HG02798 (cell line): ENCODE data around the gene MTUS2.

Experiments
- ATAC-seq: cut with Tn5 transposase; IDR thresholded peaks from one replicate; pipeline ENCODE4 v1.9.1; 2021; ENCODE audit warnings: mild to moderate bottlenecking; ENCODE audit not compliant: unreplicated experiment, poor library complexity

The MTUS2 gene

GRCh38 chr13:29137995-29138394 lies 317.9 kb downstream of the MTUS2 start:
- no peak for ATAC-seq

GRCh38 chr13:29140277-29140676 lies 320.1 kb downstream of the MTUS2 start:
- ATAC-seq: no peak

- no peak for ATAC-seq
These were observed 323.7 kb downstream of the MTUS2 start for GRCh38 chr13:29143847-29144246.

GRCh38 chr13:29154390-29154789 lies 334.3 kb downstream of the MTUS2 start:
- no peak for ATAC-seq

GRCh38 chr13:29156136-29156535 lies 336.0 kb downstream of the MTUS2 start:
- ATAC-seq: no peak

- ATAC-seq: no peak
These were observed 339.7 kb downstream of the MTUS2 start for GRCh38 chr13:29159871-29160270.

GRCh38 chr13:29160862-29161261 lies 340.7 kb downstream of the MTUS2 start:
- ATAC-seq: no peak

- no peak for ATAC-seq
These were observed 341.5 kb downstream of the MTUS2 start for GRCh38 chr13:29161676-29162075.

- ATAC-seq: no peak
These were observed 342.6 kb downstream of the MTUS2 start for GRCh38 chr13:29162638-29163235.

GRCh38 chr13:29164116-29164515 lies 344.0 kb downstream of the MTUS2 start:
- ATAC-seq: no peak

GRCh38 chr13:29165216-29165615 lies 345.1 kb downstream of the MTUS2 start:
- ATAC-seq: no peak

- no peak for ATAC-seq
These were observed 345.7 kb downstream of the MTUS2 start for GRCh38 chr13:29165840-29166239.

GRCh38 chr13:29170436-29171082 lies 350.4 kb downstream of the MTUS2 start:
- ATAC-seq: no peak

GRCh38 chr13:29171244-29171643 lies 351.1 kb downstream of the MTUS2 start:
- ATAC-seq: no peak

- ATAC-seq: no peak
These were observed 354.0 kb downstream of the MTUS2 start for GRCh38 chr13:29174093-29174492.

GRCh38 chr13:29175250-29175873 lies 355.2 kb downstream of the MTUS2 start:
- ATAC-seq: no peak

GRCh38 chr13:29180055-29180454 lies 359.9 kb downstream of the MTUS2 start:
- ATAC-seq: no peak

GRCh38 chr13:29182216-29182615 lies 362.1 kb downstream of the MTUS2 start:
- no peak for ATAC-seq

- no peak for ATAC-seq
These were observed 365.8 kb downstream of the MTUS2 start for GRCh38 chr13:29185926-29186325.

- no peak for ATAC-seq
These were observed 367.4 kb downstream of the MTUS2 start for GRCh38 chr13:29187584-29187983.

- no peak for ATAC-seq
These were observed 370.2 kb downstream of the MTUS2 start for GRCh38 chr13:29190298-29190697.

GRCh38 chr13:29193083-29193482 lies 372.9 kb downstream of the MTUS2 start:
- ATAC-seq: no peak
